ENCODE measurements around the gene RNF14.
"Not testable (repeated sequence)": the region's sequence is repeated elsewhere in the genome, so short reads cannot be mapped to it uniquely, and the experiment has no call there.

The RNF14 gene

GRCh38 chr5:142014911-142015584 is 46.1 kb downstream of the RNF14 start:
- DNase-seq (ENCODE audit: low read depth, low spot score): peak; percentile 44

- no peak for DNase-seq (ENCODE audit: low read depth, low spot score)
These were observed 47.1 kb downstream of the RNF14 start for GRCh38 chr5:142015781-142016533.

GRCh38 chr5:142016556-142016955 is 47.7 kb downstream of the RNF14 start:
- DNase-seq (ENCODE audit: low read depth, low spot score): no peak

GRCh38 chr5:142017832-142018427 is 49.0 kb downstream of the RNF14 start:
- no peak for DNase-seq (ENCODE audit: low read depth, low spot score)

GRCh38 chr5:142020122-142020659 is 51.3 kb downstream of the RNF14 start:
- no peak for DNase-seq (ENCODE audit: low read depth, low spot score)

GRCh38 chr5:142023836-142024235 is 54.9 kb downstream of the RNF14 start:
- no peak for DNase-seq (ENCODE audit: low read depth, low spot score)

GRCh38 chr5:142024771-142025304 is 55.9 kb downstream of the RNF14 start:
- peak; percentile 97 for DNase-seq (ENCODE audit: low read depth, low spot score)

- no peak for DNase-seq (ENCODE audit: low read depth, low spot score)
These were observed 56.7 kb downstream of the RNF14 start for GRCh38 chr5:142025637-142026036.

DNA sequence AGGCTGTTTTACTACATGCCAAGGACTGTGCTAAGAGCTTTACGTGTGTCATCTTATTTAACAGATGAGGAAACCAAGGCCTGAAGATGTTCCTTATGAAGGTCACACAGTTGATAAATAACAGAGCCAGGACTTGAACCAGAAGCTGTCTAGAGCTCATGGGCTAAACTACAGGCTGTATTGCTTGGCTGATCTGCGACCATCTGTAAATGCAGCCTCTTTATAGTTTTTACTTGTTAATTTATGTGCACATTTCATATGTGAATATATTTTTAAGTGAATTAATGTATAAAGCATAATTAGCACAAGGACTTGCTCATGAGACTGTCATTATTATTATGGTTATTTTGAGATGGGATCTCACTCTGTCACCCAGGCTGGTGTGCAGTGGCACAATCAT is 63.2 kb downstream of the RNF14 start:
- DNase-seq (ENCODE audit: low read depth, low spot score): no peak

DNA sequence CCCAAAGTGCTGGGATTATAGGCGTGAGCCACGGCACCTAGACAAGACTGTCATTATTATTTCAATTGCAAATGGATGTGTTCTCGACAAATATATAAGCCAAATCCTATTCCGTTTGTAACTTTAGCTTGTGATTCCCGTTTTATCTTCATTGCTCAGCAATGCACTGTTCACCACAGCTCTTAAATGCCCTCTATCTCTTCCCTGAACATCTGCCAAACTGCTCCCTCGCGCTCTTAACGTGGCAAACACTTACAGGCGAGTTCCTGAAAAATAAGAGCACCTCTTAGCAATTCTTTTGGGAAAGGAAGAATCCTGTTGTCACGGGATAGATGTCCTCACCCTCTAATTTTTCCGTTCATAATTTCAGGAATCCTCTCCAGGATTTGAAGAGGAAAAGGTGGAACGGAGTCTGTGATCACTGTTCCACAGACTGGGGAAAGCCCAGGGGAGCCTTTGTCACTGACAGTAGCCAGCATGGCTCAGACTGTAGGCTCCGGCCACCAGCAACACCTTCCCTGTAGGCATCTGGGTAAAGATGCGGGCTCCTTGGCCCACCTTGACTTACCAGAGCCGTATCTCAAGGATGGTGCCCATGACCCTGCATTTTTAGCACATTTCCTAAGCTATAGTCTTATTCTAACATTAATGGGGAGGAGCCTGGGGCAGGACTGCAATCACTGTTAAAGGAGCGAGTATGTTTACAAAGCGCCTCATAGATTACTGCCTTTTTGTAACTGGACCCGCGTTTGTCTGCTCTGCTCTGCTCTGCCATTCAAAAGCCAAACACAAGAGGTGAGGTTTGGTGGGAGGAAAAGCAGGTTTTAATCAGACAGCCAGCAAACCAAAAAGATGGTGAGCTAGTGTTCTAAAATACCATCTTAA is 64.1 kb downstream of the RNF14 start:
- no peak for DNase-seq (ENCODE audit: low read depth, low spot score)

GRCh38 chr5:142033632-142034567 is 65.0 kb downstream of the RNF14 start:
- peak; percentile 50 for DNase-seq (ENCODE audit: low read depth, low spot score)

GRCh38 chr5:142034994-142035393 is 66.1 kb downstream of the RNF14 start:
- DNase-seq (ENCODE audit: low read depth, low spot score): no peak

GRCh38 chr5:142036918-142037317 is 68.0 kb downstream of the RNF14 start:
- DNase-seq (ENCODE audit: low read depth, low spot score): no peak

- DNase-seq (ENCODE audit: low read depth, low spot score): not testable (repeated sequence)
These were observed 68.7 kb downstream of the RNF14 start for GRCh38 chr5:142037599-142037998.

GRCh38 chr5:142038735-142039134 is 69.8 kb downstream of the RNF14 start:
- DNase-seq (ENCODE audit: low read depth, low spot score): no peak
